ENCODE data around the gene FARP1.

GRCh38 chr13:98343461-98343860 lies 200.6 kb downstream of the FARP1 start:
- TF ChIP-seq POLR2A (IDR thresholded peaks at IDR 0.05) (no peak), CTCF (IDR thresholded peaks at IDR 0.05) (no peak), EP300 (IDR thresholded peaks at IDR 0.05) (no peak), POLR2AphosphoS5 (IDR thresholded peaks at IDR 0.05) (no peak)

All from sigmoid colon (tissue), 4 donors.